AG04449 (cell line): Measurements from ENCODE around the gene TLE1.

ENCODE experiments used
- CTCF ChIA-PET: fragments of 350-600 bp; formaldehyde crosslinking; extraction: SDS; loops from one replicate; lab custom pipeline; 2021; ENCODE audit warnings: antibody characterized with exemption; lab: Yijun Ruan, JAX
- POLR2A ChIA-PET: fragments of 400-600, 350-600 bp; formaldehyde crosslinking; extraction: SDS; loops from one replicate; lab custom pipeline; 2020; ENCODE audit warnings: antibody characterized with exemption, inconsistent platforms; lab: Yijun Ruan, JAX
- DNase-seq: peaks from one replicate; pipeline ENCODE4 v3.0.0-alpha.2; 2010; ENCODE audit warnings: low read depth, low spot score
- H3K4me3 ChIP-seq: 2 replicates; pipeline ENCODE4 v1.5.1; 2011; ENCODE audit warnings: low read depth, mild to moderate bottlenecking, control low read depth, low read length
- CTCF ChIP-seq: IDR thresholded peaks from one replicate; pipeline ENCODE4 v1.5.1; 2011; ENCODE audit warnings: mild to moderate bottlenecking, moderate library complexity, low read length, control low read depth, inconsistent platforms; ENCODE audit not compliant: insufficient read depth; ENCODE audit errors: missing control alignments

The TLE1 gene

GRCh38 chr9:81625969-81626368 lies 63.4 kb downstream of the TLE1 start:
- ChIA-PET POLR2A (no interaction called here), CTCF (no interaction called here)
- no peak for TF ChIP-seq CTCF
- no peak for DNase-seq
- no peak overlapping the region for H3K4me3 ChIP-seq

GRCh38 chr9:81623778-81624177 lies 65.6 kb downstream of the TLE1 start:
- DNase-seq = no peak
- TF ChIP-seq CTCF = no peak
- POLR2A ChIA-PET = no interaction called here
- CTCF ChIA-PET = interaction anchor here (0.9 kb wide), 1 partner anchor 101 kb away, joined by 3 read pairs; no protein-coding TSS in a partner anchor
- no peak overlapping the region for H3K4me3 ChIP-seq

- DNase-seq = no peak
- POLR2A ChIA-PET = no interaction called here
- CTCF ChIA-PET = no interaction called here
- no peak overlapping the region for H3K4me3 ChIP-seq
- no peak for TF ChIP-seq CTCF
Measured at GRCh38 chr9:81622471-81623255, 66.7 kb downstream of the TLE1 start.

GRCh38 chr9:81621785-81622259 lies 67.5 kb downstream of the TLE1 start:
- H3K4me3 ChIP-seq = no peak overlapping the region
- no peak for TF ChIP-seq CTCF
- no peak for DNase-seq
- POLR2A ChIA-PET = no interaction called here
- CTCF ChIA-PET = interaction anchor here (1.0 kb wide), 1 partner anchor 9 kb away, joined by 3 read pairs; no protein-coding TSS in a partner anchor

GRCh38 chr9:81621118-81621517 lies 68.2 kb downstream of the TLE1 start:
- no peak overlapping the region for H3K4me3 ChIP-seq
- ChIA-PET CTCF (interaction anchor here (1.0 kb wide), 1 partner anchor 8 kb away, joined by 3 read pairs; no protein-coding TSS in a partner anchor), POLR2A (no interaction called here)
- DNase-seq = no peak
- no peak for TF ChIP-seq CTCF

GRCh38 chr9:81620002-81620390 lies 69.4 kb downstream of the TLE1 start:
- no peak overlapping the region for H3K4me3 ChIP-seq
- DNase-seq = no peak
- POLR2A ChIA-PET = no interaction called here
- TF ChIP-seq CTCF = no peak
- CTCF ChIA-PET = no interaction called here
